ENCODE results near the gene MAPRE2.

Gene MAPRE2

DNA sequence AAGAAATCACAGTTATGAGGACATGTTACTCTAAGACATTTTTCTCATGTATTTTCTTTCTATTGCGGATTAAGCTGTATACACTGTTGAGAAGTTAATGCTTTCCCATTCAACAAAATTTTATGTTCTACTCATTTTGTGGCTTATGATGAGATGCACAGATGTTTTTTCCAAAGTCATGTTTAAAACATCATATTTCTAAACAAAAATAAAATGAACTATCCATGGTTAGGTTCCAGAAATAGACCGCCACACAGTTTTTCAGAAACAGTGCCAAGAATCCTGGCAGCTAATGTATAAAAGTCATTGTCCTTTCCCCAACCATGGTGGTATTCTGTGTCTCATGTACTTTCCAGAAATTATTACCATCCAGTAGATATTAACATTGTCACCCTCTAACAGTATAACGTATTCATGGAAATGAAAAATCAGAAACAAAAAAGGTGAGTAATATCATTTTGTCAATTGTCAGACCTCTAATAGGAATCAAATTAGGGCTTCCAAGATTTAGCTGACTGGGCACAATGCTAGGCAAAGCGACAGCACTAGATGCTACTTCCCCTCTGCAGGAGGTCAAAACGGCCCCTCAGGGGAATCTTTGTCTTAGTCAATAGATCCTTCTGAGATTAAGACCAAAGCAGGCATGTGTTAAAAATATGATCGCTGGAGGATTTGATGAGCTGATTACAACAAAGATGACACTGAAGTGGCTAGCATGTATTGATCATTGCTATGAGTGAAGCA, 145.2 kb downstream of the MAPRE2 start:
- DNase-seq = peak in 1 of 2 experiments; percentile 20

DNA sequence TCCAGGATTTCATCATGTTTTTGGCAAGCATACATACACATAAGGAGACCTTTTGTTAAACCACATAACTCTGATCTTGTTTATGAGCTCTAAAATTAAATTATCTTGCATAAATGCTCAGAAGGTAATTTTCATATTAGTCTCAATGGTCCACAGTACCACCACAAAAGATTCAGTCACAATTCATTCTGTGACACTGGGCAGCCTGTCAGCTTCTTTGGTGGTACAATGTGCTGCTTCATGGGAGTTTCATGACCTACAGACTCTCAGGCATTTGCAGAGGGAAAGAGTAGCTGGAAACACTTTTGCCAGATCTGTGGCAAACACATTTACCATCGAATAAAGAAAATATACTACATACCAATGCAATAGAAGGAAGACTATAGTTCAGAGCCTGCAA, 148.3 kb downstream of the MAPRE2 start:
- peak in 1 of 2 experiments; percentile 18 for DNase-seq

DNA sequence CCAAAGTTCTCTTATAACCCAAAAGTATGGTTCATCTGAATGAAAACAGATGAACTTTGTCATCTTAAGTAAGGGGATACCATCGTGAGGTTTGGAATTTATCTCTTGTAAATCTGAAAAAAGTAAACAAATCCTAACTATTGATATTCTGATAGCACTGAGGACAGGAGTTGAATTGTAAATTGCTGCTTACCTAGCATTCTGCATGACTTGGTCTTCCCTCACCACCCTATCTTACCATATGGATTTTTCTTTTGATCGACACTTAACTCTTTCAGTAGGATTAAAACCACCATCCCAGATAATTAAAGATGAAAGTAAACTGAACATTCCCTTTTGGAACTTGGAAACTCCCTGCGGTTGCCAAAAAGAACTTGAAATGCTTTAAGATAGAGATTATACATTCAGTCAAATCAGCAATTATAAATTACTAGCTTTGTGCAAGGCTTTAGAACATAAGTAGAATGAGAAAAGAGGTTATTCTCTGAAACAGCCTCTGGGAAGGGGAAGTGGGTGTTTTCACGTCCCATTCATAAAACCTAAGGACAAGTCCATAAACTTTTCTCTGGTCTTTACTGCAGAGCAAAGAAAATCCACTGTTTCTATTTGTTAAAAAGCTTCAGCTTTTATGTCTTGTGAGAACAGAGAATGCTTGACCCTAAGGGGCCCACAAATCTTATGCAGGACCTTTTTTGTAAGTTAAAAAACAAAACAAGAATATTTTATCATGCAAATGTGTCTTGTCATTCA, 149.9 kb downstream of the MAPRE2 start:
- DNase-seq = no peak

DNA sequence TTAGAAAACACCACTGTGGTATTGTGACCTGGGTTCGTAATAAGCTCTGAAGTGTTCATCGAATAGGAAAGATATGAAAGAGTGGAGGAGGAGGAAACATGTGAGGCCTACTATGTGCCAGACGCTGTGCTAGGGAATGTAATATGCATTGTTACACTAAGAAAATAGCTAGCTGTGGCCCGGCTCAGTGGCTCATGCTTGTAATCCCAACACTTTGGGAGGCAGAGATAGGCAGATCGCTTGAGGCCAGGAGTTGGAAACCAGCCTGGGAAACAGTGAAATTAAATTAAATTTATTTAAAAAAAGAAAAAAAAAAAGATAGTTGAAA, 150.4 kb downstream of the MAPRE2 start:
- DNase-seq = no peak

DNA sequence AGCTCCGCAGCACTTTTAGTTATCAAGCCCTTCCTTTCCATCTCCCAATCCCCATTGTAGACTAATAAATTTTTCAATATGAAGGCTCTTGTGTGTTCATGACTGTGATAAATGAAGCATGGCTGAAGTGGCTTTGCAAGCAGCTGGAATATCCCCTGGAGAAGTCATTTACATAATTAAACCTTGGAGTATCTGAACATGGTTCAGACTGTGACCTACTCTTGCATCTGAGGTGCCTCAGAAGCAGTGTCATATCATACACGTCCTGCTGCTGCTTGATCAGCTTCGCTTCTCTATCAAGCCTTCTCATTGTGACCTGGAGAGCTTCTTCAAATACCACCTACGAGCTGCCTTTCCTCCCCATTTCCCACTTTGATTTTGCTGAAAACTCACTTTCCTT, 151.2 kb downstream of the MAPRE2 start:
- peak; percentile 16 to 32 for DNase-seq

All from NCI-H446 (cell line).